Panc1 (cell line): ENCODE measurements around the gene FNBP1L. TPM values are rescaled to one million over a fixed set of nuclear protein-coding genes. Genes with fewer than 3 reads are reported as not detected.

Source experiments
- ATAC-seq: fragments of 200-7000 bp; cut with Tn5 transposase; 2 replicates; pipeline ENCODE4 v1.9.1; 2020; ENCODE audit warnings: mild to moderate bottlenecking, moderate library complexity
- BruUV-seq: library from RNA; stranded (reverse); fragments of 400-500 nt; replicated peaks from 2 replicates; lab custom pipeline; 2021; lab: Mats Ljungman, UMichigan
- CTCF ChIA-PET: fragments of 300-600 bp; sonication (Branson Sonifier 250); formaldehyde crosslinking; loops from one replicate; lab custom pipeline; 2022; ENCODE audit warnings: antibody characterized with exemption; lab: Charles Lee
- POLR2A ChIA-PET: fragments of 300-600 bp; sonication (Branson Sonifier 250); formaldehyde crosslinking; loops from one replicate; lab custom pipeline; 2022; ENCODE audit warnings: antibody characterized with exemption; lab: Charles Lee
- DNase-seq: peaks from one replicate; pipeline ENCODE4 v3.0.0-alpha.2; 2010; ENCODE audit warnings: low read depth, low spot score
- H3K27ac ChIP-seq: 2 replicates; pipeline ENCODE4 v1.5.1; 2011; ENCODE audit warnings: mild to moderate bottlenecking, low read length, inconsistent platforms
- H3K27me3 ChIP-seq: fragments of 200-500 bp; sonication (Bioruptor generic); 2 replicates; pipeline ENCODE4 v1.6.0; 2014; ENCODE audit warnings: low read length, inconsistent platforms; ENCODE audit not compliant: control insufficient read depth, insufficient read depth
- H3K36me3 ChIP-seq: fragments of 200-500 bp; sonication (Bioruptor generic); 2 replicates; pipeline ENCODE4 v1.5.1; 2014; ENCODE audit warnings: inconsistent platforms, mild to moderate bottlenecking, low read length, moderate library complexity; ENCODE audit not compliant: control insufficient read depth, insufficient read depth
- H3K4me1 ChIP-seq: 2 replicates; pipeline ENCODE4 v1.5.1; 2011; ENCODE audit warnings: inconsistent platforms, mild to moderate bottlenecking, low read length, moderate library complexity; ENCODE audit not compliant: control insufficient read depth, insufficient read depth
- H3K4me3 ChIP-seq, 2 experiments: 2 replicates each; pipeline ENCODE4 v1.5.1; 2011 to 2012; ENCODE audit warnings: low read depth in 2 of 2, low read length in 2 of 2, mild to moderate bottlenecking in 2 of 2, inconsistent platforms in 1 of 2, moderate library complexity in 1 of 2
- H3K9me3 ChIP-seq: fragments of 200-500 bp; sonication (Bioruptor generic); 2 replicates; pipeline ENCODE4 v1.5.1; 2014; ENCODE audit warnings: low read depth, mild to moderate bottlenecking, inconsistent platforms, low read length, moderate library complexity; ENCODE audit not compliant: control insufficient read depth, insufficient read depth
- CTCF ChIP-seq: fragments of 450-650 bp; IDR thresholded peaks from 2 replicates; pipeline ENCODE4 v1.5.1; 2017; ENCODE audit warnings: mild to moderate bottlenecking
- POLR2AphosphoS5 ChIP-seq: IDR thresholded peaks from 2 replicates; pipeline ENCODE4 v1.6.1; 2012; ENCODE audit warnings: mild to moderate bottlenecking, low read depth, low read length, moderate library complexity
- REST ChIP-seq, 2 experiments: IDR thresholded peaks; 2 replicates each; pipeline ENCODE4 v1.6.1; 2011 to 2012; ENCODE audit warnings: low read depth in 2 of 2, control low read depth in 1 of 2, low read length in 1 of 2, mild to moderate bottlenecking in 1 of 2, moderate library complexity in 1 of 2; ENCODE audit not compliant: insufficient read depth in 1 of 2
- SIN3A ChIP-seq: IDR thresholded peaks from 2 replicates; pipeline ENCODE4 v1.6.1; 2012; ENCODE audit warnings: low read depth, mild to moderate bottlenecking, low read length, moderate library complexity, borderline replicate concordance; ENCODE audit not compliant: insufficient read depth
- TCF7L2 ChIP-seq: IDR thresholded peaks from 2 replicates; pipeline ENCODE4 v1.6.1; 2011; ENCODE audit warnings: mild to moderate bottlenecking, low read depth, low read length, inconsistent platforms
- in situ Hi-C: cut with HindIII; loops from 2 replicates; pipeline ENCODE4 v1.10.0; 2016; ENCODE audit warnings: low sequenced_read_pairs, low pct_unique_long_range_greater_than_20kb
- intact Hi-C: fragments of 100-400 bp; cut with micrococcal nuclease; formaldehyde crosslinking; loops from one replicate; pipeline ENCODE4 v1.10.0; 2022; ENCODE audit not compliant: unreplicated experiment
- total RNA-seq: library from RNA; stranded (reverse); gene quantifications from one replicate; pipeline ENCODE4 v1.2.1, GENCODE V29; 2021; ENCODE audit not compliant: unreplicated experiment

The FNBP1L gene
- total RNA-seq, 1 experiment from 2014 or later = 25.1 TPM

- no peaks in the 10 kb centered on the region for H3K9me3 ChIP-seq
- no peak for DNase-seq
- BruUV-seq = no TSS peak
- POLR2A ChIA-PET = interaction anchor here (0.6 kb wide), 1 partner anchor 35 kb away, joined by 3 read pairs; no protein-coding TSS in a partner anchor
- H3K36me3 ChIP-seq = no peaks in the 10 kb centered on the region; the same call in 1 of the 2 replicates
- CTCF ChIA-PET = no interaction called here
- no peak overlapping the region for H3K27ac ChIP-seq
- no peaks in the 10 kb centered on the region; the same call in none of the 2 replicates for H3K4me1 ChIP-seq
- H3K27me3 ChIP-seq = no peaks in the 10 kb centered on the region
- no peak overlapping the region for H3K4me3 ChIP-seq
- intact Hi-C loops (loop anchor here (5.0 to 10.0 kb wide), 2 partner anchors 101 to 404 kb away; no protein-coding TSS in a partner anchor), in situ Hi-C loops (no loop called here)
- no peak for TF ChIP-seq TCF7L2
- no peak for TF ChIP-seq SIN3A
- no peak for TF ChIP-seq CTCF
- no peak for TF ChIP-seq POLR2AphosphoS5
- TF ChIP-seq REST (IDR thresholded peaks at IDR 0.05; ENCODE audit: insufficient read depth in 1 of 2, low read depth in 2 of 2, low read length in 1 of 2) = no peak
- ATAC-seq = no peak
Observed at GRCh38 chr1:93443454-93443853, 4.5 kb upstream of the FNBP1L start.

GRCh38 chr1:93446837-93447451 is 974 bp upstream of the FNBP1L start:
- in situ Hi-C loops = no loop called here
- intact Hi-C loops = loop anchor here (10.0 kb wide), 1 partner anchor 98 kb away; no protein-coding TSS in a partner anchor
- ChIA-PET POLR2A (no interaction called here), CTCF (no interaction called here)
- Histone ChIP-seq H3K4me3 (peak overlapping the region; percentile 85 to 86), H3K9me3 (no peaks in the 10 kb centered on the region), H3K4me1 (peaks cover 6% of the 10 kb centered on the region), H3K27me3 (no peaks in the 10 kb centered on the region), H3K36me3 (peaks cover 2% of the 10 kb centered on the region; the same call in 1 of the 2 replicates), H3K27ac (peak overlapping the region; percentile 80)
- no TSS peak for BruUV-seq
- TF ChIP-seq SIN3A = no peak
- TF ChIP-seq POLR2AphosphoS5 = no peak
- TF ChIP-seq CTCF = no peak
- no peak for TF ChIP-seq TCF7L2
- TF ChIP-seq REST (IDR thresholded peaks at IDR 0.05; ENCODE audit: insufficient read depth in 1 of 2, low read depth in 2 of 2, low read length in 1 of 2) = no peak
- ATAC-seq (no peak), DNase-seq (no peak)
